Measurements from ENCODE around the gene MPDZ. TPM values are rescaled to one million over a fixed set of nuclear protein-coding genes. Genes with fewer than 3 reads are reported as not detected.

MPDZ gene
- total RNA-seq, 4 donors from 2014 or later: 3.2 to 16.6 (median 5.3) TPM

DNA sequence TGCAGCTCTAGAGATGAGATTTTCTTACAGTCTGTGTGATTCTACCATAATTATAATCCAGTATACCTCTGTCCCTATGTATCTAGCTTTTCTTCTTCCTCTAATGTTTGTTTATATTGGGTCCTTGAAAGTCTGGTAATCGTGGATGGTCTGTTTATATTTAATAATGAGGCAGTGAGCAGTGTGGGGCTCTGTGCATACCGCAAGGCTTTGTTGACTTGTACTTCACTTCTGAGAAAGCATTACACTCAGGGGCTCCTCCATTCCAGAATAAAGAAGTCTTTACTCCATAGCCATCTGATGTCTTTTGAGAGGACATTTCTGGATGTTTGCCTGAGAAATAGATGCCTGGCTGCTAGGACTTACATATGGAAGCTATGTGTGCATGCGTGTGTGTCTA lies 4.5 kb upstream of the MPDZ start:
- 53 to 57% methylated on average over 3 of the region's 3 CpGs for WGBS, 2 donors

DNA sequence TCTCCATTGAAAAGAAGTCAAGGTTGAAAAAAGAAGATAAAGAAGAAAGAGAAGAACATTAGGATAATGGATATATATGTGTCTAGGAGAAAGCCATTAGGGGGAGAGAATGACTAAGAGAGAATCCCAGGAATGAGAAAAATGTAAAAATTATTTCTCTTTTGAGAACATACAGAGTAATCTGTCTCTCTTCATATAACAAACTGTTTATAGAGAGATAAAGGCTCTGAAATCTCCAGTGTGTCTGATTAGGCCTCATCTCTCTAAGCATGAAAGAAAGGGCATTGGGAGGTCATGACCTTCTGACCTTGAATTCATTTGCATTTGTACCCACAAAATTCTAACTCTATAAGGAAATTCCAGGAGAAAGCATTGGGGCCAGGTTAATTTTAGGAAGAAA lies 3.5 kb upstream of the MPDZ start:
- peaks cover 0 to 14% (median 0%) of the 10 kb centered on the region in 3 donors for H3K4me1 ChIP-seq
- no peaks in the 10 kb centered on the region for H3K36me3 ChIP-seq
- no peak overlapping the region for H3K4me3 ChIP-seq
- intact Hi-C loops (cut with DNase I): no loop called here
- TF ChIP-seq POLR2A (IDR thresholded peaks at IDR 0.05): no peak
- TF ChIP-seq, protein P1, sequence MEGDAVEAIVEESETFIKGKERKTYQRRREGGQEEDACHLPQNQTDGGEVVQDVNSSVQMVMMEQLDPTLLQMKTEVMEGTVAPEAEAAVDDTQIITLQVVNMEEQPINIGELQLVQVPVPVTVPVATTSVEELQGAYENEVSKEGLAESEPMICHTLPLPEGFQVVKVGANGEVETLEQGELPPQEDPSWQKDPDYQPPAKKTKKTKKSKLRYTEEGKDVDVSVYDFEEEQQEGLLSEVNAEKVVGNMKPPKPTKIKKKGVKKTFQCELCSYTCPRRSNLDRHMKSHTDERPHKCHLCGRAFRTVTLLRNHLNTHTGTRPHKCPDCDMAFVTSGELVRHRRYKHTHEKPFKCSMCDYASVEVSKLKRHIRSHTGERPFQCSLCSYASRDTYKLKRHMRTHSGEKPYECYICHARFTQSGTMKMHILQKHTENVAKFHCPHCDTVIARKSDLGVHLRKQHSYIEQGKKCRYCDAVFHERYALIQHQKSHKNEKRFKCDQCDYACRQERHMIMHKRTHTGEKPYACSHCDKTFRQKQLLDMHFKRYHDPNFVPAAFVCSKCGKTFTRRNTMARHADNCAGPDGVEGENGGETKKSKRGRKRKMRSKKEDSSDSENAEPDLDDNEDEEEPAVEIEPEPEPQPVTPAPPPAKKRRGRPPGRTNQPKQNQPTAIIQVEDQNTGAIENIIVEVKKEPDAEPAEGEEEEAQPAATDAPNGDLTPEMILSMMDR (IDR thresholded peaks at IDR 0.05): no peak
- H3K9me3 ChIP-seq: no peaks in the 10 kb centered on the region
- no peak for DNase-seq
- H3K27me3 ChIP-seq: peaks cover 0 to 20% (median 0%) of the 10 kb centered on the region in 4 donors
- H3K27ac ChIP-seq: no peak overlapping the region

More for the DNA sequence above, 4.5 kb upstream of the MPDZ start:
- no peaks in the 10 kb centered on the region for H3K9me3 ChIP-seq
- no peaks in the 10 kb centered on the region for H3K36me3 ChIP-seq
- TF ChIP-seq, protein P1 (IDR thresholded peaks at IDR 0.05): no peak
- H3K4me1 ChIP-seq: peaks cover 0 to 5% (median 0%) of the 10 kb centered on the region in 3 donors
- H3K27me3 ChIP-seq: peaks cover 0 to 10% (median 0%) of the 10 kb centered on the region in 4 donors
- no peak overlapping the region for H3K27ac ChIP-seq
- no peak for DNase-seq
- intact Hi-C loops (cut with DNase I): no loop called here
- H3K4me3 ChIP-seq: no peak overlapping the region

DNA sequence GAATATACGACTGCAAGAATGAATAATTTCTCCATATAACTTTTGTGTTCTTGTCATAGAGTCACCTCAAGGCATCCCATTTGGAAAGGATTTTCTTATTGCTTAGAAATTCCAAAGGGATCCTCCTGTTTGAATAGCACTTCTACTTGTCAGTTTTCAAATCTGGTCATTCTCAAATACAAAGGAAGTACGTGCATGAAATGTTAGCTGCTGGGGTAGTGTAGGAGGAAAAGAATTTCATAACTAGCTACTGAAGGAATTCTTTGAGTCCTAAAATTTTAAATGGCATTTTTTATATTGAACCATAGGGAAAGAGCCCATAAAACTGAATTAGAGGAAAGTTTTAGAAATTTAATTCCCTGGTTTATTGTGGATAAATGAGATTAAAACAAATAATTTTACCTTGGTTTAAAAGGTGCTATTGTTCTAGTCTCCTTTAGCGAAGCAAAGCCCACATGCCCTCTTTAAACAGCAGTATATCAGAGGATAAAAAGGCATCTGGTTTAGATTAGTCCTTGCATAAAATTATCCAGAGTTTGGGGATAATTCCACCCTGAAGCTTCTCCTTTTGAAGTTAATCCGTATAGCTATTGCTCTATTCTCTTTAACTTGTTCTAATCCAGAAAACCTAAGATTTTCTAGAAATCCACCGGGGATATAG lies 2.0 kb upstream of the MPDZ start:
- intact Hi-C loops (cut with DNase I): no loop called here
- TF ChIP-seq POLR2A (IDR thresholded peaks at IDR 0.05): no peak
- TF ChIP-seq, protein P1 (IDR thresholded peaks at IDR 0.05): no peak
- no peak for DNase-seq

DNA sequence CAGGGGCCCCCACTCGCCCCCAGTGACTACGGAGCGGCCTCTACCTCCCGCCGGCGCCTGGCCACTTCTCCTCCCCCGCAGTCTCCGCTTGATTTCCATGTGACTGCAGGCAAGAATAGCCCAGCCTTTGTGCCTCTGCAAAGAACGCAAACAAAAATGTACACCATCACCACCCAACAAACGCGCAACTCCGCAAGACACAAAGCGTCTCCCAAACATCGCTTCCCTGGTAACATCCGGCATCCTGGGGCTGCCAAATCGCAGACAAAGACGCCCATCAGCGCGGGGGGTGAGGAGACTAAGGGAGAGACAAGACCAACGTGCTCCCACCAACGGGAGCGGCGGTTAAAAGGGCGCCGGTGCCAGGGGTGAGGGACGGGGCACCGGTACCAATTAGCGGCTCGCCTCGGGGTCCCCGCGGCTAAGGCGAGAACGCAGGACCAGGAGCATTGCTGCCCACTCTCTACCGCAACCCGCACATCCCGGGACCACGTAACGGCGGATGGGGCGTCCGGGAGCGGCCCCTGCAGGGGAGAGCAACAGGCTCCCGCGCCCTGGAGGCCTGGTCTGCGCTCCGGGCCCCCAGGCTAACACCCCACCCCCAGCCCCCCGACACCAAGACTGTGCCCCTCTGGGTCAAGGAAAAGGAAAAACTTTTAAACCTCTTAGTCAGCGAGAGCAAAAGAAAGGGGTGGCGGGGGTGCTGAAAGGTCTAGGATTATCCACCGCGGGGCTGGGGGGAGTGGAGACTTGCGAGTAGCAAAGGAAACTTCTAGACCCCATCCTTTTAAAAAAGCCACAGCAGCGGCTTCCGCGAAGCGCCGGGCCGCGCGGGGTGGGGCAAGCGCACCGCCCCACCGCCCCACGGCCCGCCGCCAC lies 885 bp downstream of the MPDZ start:
- TF ChIP-seq, protein P1 (IDR thresholded peaks at IDR 0.05): no peak
- no peak for TF ChIP-seq POLR2A (IDR thresholded peaks at IDR 0.05)
- Histone ChIP-seq H3K4me1 (peaks cover 0 to 36% (median 0%) of the 10 kb centered on the region in 3 donors), H3K27me3 (peaks cover 0 to 26% (median 0%) of the 10 kb centered on the region in 4 donors), H3K9me3 (no peaks in the 10 kb centered on the region), H3K36me3 (no peaks in the 10 kb centered on the region), H3K4me3 (peak overlapping the region; percentile 39 to 79 (median 57)), H3K27ac (peak overlapping the region; percentile 79 to 96 (median 88))
- intact Hi-C loops (cut with DNase I): no loop called here
- no peak for DNase-seq
- WGBS, 2 donors: 0% methylated on average over 13 of the region's 67 CpGs

More for the DNA sequence above, 2.0 kb upstream of the MPDZ start:
- no peaks in the 10 kb centered on the region for H3K36me3 ChIP-seq
- peaks cover 0 to 26% (median 0%) of the 10 kb centered on the region in 4 donors for H3K27me3 ChIP-seq
- H3K27ac ChIP-seq: no peak overlapping the region
- no peak overlapping the region for H3K4me3 ChIP-seq
- 74 to 85% methylated on average over 5 of the region's 5 CpGs for WGBS, 2 donors
- H3K4me1 ChIP-seq: peaks cover 0 to 23% (median 0%) of the 10 kb centered on the region in 3 donors
- no peaks in the 10 kb centered on the region for H3K9me3 ChIP-seq

DNA sequence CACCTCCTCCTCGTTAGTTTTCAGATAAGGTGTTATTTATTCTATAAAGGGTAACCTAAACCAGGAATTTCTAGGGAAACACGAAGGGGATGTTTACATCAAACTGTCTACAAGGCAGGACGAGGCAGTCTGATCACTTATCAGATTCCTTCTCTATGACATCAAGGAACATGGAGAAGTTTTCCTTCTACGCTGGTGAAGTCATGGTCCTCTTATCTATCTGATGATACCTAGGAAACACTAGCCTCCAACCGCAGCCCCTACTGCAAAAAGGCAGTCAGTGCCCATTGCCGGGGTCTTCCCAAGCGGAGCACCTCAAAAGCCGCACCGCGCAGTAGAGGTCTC lies 1.5 kb downstream of the MPDZ start:
- H3K4me3 ChIP-seq: peak overlapping the region; percentile 39 to 79 (median 57)
- 41 to 57% methylated on average over 4 to 7 of the region's 10 CpGs for whole genome bisulfite sequencing, 2 donors
- H3K4me1 ChIP-seq: peaks cover 0 to 36% (median 0%) of the 10 kb centered on the region in 3 donors
- no peak for DNase-seq
- no peaks in the 10 kb centered on the region for H3K9me3 ChIP-seq
- peak overlapping the region; percentile 79 to 96 (median 88) for H3K27ac ChIP-seq
- intact Hi-C loops (cut with DNase I): no loop called here
- H3K36me3 ChIP-seq: no peaks in the 10 kb centered on the region
- peaks cover 0 to 26% (median 0%) of the 10 kb centered on the region in 4 donors for H3K27me3 ChIP-seq
- TF ChIP-seq POLR2A (IDR thresholded peaks at IDR 0.05): no peak
- TF ChIP-seq, protein P1 (IDR thresholded peaks at IDR 0.05): no peak
